NCI-H2196 (cell line): ENCODE results near the gene PODXL2.

ENCODE experiments used
- DNase-seq: peaks from one replicate; lab custom pipeline; 2025; ENCODE audit not compliant: unreplicated experiment; lab: John Stamatoyannopoulos, UW

The PODXL2 gene

DNA sequence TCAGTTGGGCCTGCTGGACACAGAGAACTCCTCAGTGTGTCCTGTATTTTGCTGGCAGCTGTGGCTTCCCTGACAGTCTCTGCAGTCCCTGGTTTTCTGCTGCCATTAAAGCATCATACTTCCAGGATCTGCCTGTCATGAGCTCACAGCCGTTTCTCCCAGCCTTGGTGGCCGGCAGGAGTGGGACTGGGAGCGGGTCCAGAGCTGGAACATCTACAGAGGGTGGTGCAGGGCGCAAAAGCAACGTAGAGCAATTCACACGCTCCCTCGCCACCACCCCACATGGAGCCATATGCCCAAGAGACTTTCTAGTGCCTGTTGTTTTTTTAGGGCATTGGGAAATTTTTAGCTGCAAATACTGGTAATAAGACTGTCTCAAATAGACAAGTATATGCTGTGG is 77.3 kb downstream of the PODXL2 start:
- DNase-seq: no peak

- no peak for DNase-seq
Observed at GRCh38 chr3:127706785-127707351, 77.9 kb downstream of the PODXL2 start.

- no peak for DNase-seq
Observed at GRCh38 chr3:127707851-127708411, 78.9 kb downstream of the PODXL2 start.

GRCh38 chr3:127708837-127709236 is 79.9 kb downstream of the PODXL2 start:
- DNase-seq: no peak

DNA sequence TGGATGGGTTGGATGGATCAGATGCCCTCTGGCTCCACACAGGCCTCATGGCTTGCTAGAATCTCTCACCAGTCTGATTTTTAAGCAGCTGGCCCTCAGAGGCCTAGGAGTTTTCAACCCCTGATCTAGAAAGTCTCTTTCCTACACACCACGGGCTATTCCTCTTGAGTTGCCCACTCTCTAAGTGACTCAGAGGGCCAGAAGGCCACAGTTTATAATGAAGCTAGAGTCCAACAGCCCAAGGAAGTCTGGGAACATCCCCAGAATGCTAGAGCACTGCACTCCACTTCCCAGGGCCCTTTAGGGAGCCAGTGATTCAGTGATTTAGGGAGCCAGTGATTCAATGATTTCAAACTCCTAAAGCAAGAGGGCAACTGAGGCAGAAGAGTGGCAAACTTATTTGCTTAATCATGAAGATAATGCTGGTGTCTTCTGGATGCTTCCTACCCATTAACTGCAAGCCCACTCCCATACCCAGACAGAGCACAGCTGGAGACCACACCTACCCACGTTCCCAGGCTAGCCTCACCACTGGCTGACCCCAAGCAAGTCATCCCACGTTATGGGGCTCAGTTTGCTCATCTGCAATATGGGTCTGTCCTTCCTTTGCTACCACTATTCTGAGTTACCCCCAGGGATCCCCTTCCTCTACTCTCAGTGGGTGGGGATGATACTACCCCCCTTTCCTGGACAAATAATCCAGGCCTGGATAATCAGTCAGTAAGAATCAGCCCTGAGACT is 80.5 kb downstream of the PODXL2 start:
- DNase-seq: no peak

DNA sequence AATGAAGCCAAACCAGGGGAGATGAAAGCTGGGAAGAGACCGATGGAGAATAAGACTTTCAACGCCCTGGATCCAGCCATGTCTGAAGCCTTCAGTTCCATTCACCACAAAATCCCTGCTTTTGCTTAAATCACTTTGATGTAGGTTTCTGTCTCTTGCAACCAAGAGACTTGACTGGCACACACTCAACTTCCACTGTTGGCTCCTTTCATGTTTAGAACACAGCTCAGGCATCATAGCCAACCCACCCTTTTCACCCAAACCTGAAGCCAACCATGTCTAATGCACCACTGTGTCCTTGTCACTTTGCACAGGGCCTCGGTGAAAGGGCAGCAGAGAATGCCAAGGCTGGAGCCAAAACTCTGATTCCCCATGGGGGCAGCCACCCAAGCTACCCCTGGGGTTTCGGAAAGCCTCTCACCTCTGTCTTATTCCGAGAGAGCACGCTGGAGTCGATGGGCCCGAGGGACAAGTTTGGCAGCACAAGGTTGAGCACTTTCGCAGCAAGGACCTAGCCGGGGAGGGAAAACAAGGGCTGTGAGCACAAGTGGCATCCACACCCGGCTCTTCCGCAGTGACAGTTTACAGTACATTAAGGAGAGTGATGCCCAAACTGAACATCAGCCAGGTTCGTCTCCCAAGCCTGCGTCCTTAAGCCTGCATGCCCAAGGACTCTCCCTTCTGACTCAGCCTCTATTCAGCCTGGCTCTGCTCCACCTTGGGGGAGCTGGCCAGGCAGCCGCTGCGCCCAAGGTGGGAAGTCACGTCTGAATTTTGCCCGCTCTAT is 81.4 kb downstream of the PODXL2 start:
- DNase-seq: no peak

- DNase-seq: no peak
Observed at GRCh38 chr3:127711021-127711695, 82.2 kb downstream of the PODXL2 start.

DNA sequence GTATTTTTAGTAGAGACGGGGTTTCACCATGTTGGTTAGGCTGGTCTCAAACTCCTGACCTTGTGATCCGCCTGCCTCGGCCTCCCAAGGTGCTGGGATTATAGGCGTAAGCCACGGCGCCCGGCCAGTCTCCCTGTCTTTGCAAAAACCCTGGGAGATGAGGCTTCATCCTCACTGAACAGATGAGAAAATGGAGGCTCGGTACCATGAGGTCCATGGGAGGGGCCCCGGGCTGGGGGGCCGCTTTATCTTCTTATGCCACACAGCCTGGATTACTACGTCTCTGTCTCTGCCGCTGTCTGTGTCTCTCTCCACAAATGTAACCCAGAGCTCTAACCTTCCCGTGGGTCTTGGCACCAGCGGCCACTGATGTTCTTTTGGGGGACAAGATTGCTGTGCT is 82.9 kb downstream of the PODXL2 start:
- no peak for DNase-seq

DNA sequence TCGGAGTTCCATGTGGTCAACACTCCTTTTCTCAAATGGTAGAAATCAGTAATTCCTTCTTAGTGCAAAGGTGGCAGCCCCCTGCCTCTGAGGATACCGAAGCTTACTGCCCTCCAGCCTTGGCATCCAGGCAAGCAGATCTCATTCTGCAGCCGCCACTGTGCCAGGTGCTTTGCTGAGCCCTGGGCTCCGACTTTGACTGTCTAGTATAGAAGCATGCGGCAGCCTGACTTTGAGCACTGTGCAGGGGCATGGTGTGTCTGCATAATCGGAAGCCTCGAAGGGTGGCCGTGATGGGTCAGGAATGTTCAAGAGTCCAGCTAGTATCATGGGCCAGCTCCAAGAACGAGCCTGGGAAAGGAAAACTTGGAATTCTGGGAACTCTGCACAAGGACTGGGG is 83.5 kb downstream of the PODXL2 start:
- DNase-seq: no peak

- DNase-seq: no peak
Observed at GRCh38 chr3:127712881-127713771, 84.1 kb downstream of the PODXL2 start.

- no peak for DNase-seq
Observed at GRCh38 chr3:127714125-127714571, 85.2 kb downstream of the PODXL2 start.

- DNase-seq: no peak
Observed at GRCh38 chr3:127714866-127715265, 85.9 kb downstream of the PODXL2 start.

GRCh38 chr3:127715532-127715931 is 86.5 kb downstream of the PODXL2 start:
- DNase-seq: no peak

- DNase-seq: no peak
Observed at GRCh38 chr3:127716384-127716783, 87.4 kb downstream of the PODXL2 start.

- DNase-seq: no peak
Observed at GRCh38 chr3:127717357-127718244, 88.6 kb downstream of the PODXL2 start.

GRCh38 chr3:127718245-127718915 is 89.4 kb downstream of the PODXL2 start:
- DNase-seq: no peak

DNA sequence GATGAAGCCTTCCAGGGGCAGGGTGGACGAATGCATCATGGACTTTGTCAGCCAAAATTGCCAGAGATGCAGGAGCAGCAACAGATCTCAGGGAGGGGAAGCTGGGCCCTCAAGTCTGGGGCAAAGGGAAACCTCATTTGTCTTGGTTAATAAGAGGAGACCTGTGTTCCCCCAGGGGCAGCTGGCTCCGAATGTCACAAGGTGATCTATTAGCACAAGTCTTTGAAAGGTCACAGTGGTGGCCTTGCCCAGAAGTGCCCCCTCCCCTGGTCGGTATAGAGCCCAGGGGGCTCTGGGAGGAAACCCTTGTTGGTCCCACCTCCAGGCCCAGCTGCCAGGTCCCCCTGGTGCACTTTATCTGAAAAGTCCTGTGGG is 89.9 kb downstream of the PODXL2 start:
- DNase-seq: no peak

DNA sequence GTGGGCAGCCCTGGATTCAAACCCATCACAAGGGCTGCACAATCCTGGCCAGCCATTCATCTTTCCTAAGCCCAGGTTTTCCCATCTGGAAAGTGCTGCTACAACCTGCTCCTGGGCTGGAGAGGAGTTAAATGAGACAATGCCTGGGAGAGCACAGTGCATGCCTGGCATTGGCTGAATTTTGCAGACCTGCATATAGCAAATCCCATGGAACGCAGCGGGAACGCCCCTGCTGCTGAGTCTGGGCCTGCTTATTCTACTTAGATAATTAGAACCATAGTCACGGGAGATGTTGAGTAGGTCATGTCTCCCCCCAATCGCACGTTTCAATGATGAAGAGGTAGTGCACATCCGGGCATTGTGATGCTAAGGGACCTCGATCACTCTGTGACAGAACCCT is 90.4 kb downstream of the PODXL2 start:
- DNase-seq: no peak
